HG03095 (cell line): ENCODE measurements around the gene ZNF362.
"Not testable (repeated sequence)": the region's sequence is repeated elsewhere in the genome, so short reads cannot be mapped to it uniquely, and the experiment has no call there.

Experiments
- ATAC-seq: cut with Tn5 transposase; IDR thresholded peaks from one replicate; pipeline ENCODE4 v1.9.1; 2021; ENCODE audit warnings: moderate library complexity; ENCODE audit not compliant: unreplicated experiment

ZNF362 gene

GRCh38 chr1:33256471-33257206 lies at the start of gene ZNF362:
ZNF362 (plus strand) TSS chr1:33256492; CDS start chr1:33270575, 14,083 bp downstream.
- no peak for ATAC-seq

GRCh38 chr1:33211972-33212371 lies 44.3 kb upstream of the ZNF362 start:
- no peak for ATAC-seq

GRCh38 chr1:33219886-33220661 lies 36.2 kb upstream of the ZNF362 start:
- no peak for ATAC-seq

GRCh38 chr1:33220676-33221384 lies 35.5 kb upstream of the ZNF362 start:
- ATAC-seq = no peak

GRCh38 chr1:33221385-33221758 lies 34.9 kb upstream of the ZNF362 start:
- no peak for ATAC-seq

- no peak for ATAC-seq
Observed at GRCh38 chr1:33222381-33222780, 33.9 kb upstream of the ZNF362 start.

GRCh38 chr1:33224166-33224707 lies 32.1 kb upstream of the ZNF362 start:
- no peak for ATAC-seq

- no peak for ATAC-seq
Observed at GRCh38 chr1:33225586-33225985, 30.7 kb upstream of the ZNF362 start.

- no peak for ATAC-seq
Observed at GRCh38 chr1:33228935-33229487, 27.3 kb upstream of the ZNF362 start.

- ATAC-seq = no peak
Observed at GRCh38 chr1:33231166-33231565, 25.1 kb upstream of the ZNF362 start.

GRCh38 chr1:33232716-33233115 lies 23.6 kb upstream of the ZNF362 start:
- ATAC-seq = no peak

- no peak for ATAC-seq
Observed at GRCh38 chr1:33234131-33234530, 22.2 kb upstream of the ZNF362 start.

- ATAC-seq = no peak
Observed at GRCh38 chr1:33234588-33234990, 21.7 kb upstream of the ZNF362 start.

GRCh38 chr1:33235521-33235920 lies 20.8 kb upstream of the ZNF362 start:
- ATAC-seq = no peak

- ATAC-seq = no peak
Observed at GRCh38 chr1:33236498-33236897, 19.8 kb upstream of the ZNF362 start.

- no peak for ATAC-seq
Observed at GRCh38 chr1:33237579-33237978, 18.7 kb upstream of the ZNF362 start.

- ATAC-seq = not testable (repeated sequence)
Observed at GRCh38 chr1:33238194-33238724, 18.0 kb upstream of the ZNF362 start.

- ATAC-seq = not testable (repeated sequence)
Observed at GRCh38 chr1:33239410-33239809, 16.9 kb upstream of the ZNF362 start.

GRCh38 chr1:33241866-33242265 lies 14.4 kb upstream of the ZNF362 start:
- ATAC-seq = no peak

- no peak for ATAC-seq
Observed at GRCh38 chr1:33242652-33243051, 13.6 kb upstream of the ZNF362 start.
